Erythroblast (primary cell): ENCODE data around the gene CEP83.

ENCODE experiments used
- GATA1 ChIP-seq: IDR thresholded peaks from 2 replicates; pipeline ENCODE4 v1.6.1; 2011; ENCODE audit warnings: low read depth, mild to moderate bottlenecking, control low read depth, low read length, moderate library complexity
- POLR2A ChIP-seq: IDR thresholded peaks from 2 replicates; pipeline ENCODE4 v1.6.1; 2011; ENCODE audit warnings: mild to moderate bottlenecking, low read length

GRCh38 chr12:94273272-94273671, 186.4 kb downstream of the CEP83 start:
- TF ChIP-seq POLR2A = no peak
- TF ChIP-seq GATA1 = no peak
